DOHH2 (cell line): ENCODE results near the gene ADIG.

Experiments
- EZH2phosphoT487 ChIP-seq: fragments of 200-600 bp; sonication (generic); IDR thresholded peaks from 2 replicates; pipeline ENCODE4 v1.6.1; 2017; ENCODE audit warnings: borderline replicate concordance, mild to moderate bottlenecking, antibody characterized with exemption, low read length, moderate library complexity, mixed read lengths
- TF ChIP-seq, protein P1 (sequence below): fragments of 200-600 bp; sonication (generic); IDR thresholded peaks from one replicate; pipeline ENCODE4 v1.5.1; 2014; ENCODE audit warnings: antibody characterized with exemption, mild to moderate bottlenecking, low read depth, low read length; ENCODE audit not compliant: poor library complexity, severe bottlenecking

DNA sequence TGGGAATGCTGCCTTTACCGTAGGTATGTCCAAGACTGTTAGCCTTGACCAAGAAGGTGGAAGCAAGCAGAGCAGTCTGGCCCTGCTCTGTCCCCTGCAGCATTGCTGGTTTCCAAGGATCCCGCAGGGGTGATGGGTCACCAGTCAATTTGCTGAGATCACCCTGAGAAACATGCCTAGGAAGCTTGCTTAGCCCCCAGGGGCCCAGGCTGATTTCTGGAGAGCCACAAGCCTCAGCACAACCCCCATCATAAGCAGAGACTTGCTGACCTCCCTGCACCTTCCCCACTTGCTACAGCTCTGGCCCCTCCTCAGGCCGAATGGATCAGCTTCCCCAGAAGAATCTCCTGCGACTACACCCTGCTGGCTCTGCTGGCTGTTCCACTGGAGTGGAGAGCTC lies 42.1 kb downstream of the ADIG start:
- TF ChIP-seq, protein P1, sequence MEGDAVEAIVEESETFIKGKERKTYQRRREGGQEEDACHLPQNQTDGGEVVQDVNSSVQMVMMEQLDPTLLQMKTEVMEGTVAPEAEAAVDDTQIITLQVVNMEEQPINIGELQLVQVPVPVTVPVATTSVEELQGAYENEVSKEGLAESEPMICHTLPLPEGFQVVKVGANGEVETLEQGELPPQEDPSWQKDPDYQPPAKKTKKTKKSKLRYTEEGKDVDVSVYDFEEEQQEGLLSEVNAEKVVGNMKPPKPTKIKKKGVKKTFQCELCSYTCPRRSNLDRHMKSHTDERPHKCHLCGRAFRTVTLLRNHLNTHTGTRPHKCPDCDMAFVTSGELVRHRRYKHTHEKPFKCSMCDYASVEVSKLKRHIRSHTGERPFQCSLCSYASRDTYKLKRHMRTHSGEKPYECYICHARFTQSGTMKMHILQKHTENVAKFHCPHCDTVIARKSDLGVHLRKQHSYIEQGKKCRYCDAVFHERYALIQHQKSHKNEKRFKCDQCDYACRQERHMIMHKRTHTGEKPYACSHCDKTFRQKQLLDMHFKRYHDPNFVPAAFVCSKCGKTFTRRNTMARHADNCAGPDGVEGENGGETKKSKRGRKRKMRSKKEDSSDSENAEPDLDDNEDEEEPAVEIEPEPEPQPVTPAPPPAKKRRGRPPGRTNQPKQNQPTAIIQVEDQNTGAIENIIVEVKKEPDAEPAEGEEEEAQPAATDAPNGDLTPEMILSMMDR: no peak
- no peak for TF ChIP-seq EZH2phosphoT487
